ENCODE data around the gene CAB39. TPM values are rescaled to one million over a fixed set of nuclear protein-coding genes. Genes with fewer than 3 reads are reported as not detected.
A peak's percentile ranks its signal among the peaks of the same experiment; 100 is the strongest.

The CAB39 gene
- total and polyA plus RNA-seq, 2 donors (not counting 3 experiments of a cell fraction or from before 2014, with no cell fraction given) = 25.7 to 53.7 TPM

DNA sequence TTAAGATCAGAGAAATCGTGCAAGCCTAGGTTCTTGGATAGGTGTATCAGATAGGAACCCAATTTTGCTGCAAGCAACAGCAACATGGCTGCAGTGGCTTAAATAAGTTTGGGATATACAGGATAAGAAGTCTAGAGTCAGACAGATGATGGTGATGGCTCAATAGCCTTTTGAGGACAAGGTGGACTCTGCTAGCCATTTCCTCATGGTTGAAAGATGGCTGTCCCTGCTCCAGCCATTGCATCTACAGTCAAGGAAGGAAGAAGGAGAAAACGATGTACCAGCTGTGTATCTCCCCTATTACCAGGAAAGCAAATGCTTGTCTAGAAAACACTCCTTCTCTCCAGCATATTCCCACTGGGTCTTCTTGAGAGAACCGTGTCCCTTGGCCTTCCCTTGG lies 30.1 kb upstream of the CAB39 start:
- H3K9me1 ChIP-seq (replicated peaks; ENCODE audit: control insufficient read depth, extremely low read depth, insufficient read depth, low read length) = no peaks in the 10 kb centered on the region
- peaks cover 9% of the 10 kb centered on the region for H3K4me1 ChIP-seq (ENCODE audit: control insufficient read depth, extremely low read depth, insufficient read depth, low read length)
- FAIRE-seq (no peak), DNase-seq (ENCODE audit: low read depth, low spot score) (no peak)
- TF ChIP-seq, protein P1, sequence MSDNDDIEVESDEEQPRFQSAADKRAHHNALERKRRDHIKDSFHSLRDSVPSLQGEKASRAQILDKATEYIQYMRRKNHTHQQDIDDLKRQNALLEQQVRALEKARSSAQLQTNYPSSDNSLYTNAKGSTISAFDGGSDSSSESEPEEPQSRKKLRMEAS (IDR thresholded peaks at IDR 0.05; ENCODE audit: insufficient read depth, insufficient read length) = no peak
- intact Hi-C loops (cut with micrococcal nuclease) (no loop called here), dilution Hi-C loops (cut with MboI; ENCODE audit: extremely low pct_ligation_motif_present, low sequenced_read_pairs) (no loop called here)
- no peaks in the 10 kb centered on the region for H3K36me3 ChIP-seq (ENCODE audit: control insufficient read depth in 2 of 2, extremely low read depth in 1 of 2, insufficient read depth in 2 of 2, low read length in 2 of 2)
- no peak overlapping the region for H3K9ac ChIP-seq (replicated peaks; ENCODE audit: extremely low read depth, insufficient read depth, low read length)
- H3K27ac ChIP-seq (ENCODE audit: insufficient read depth, low read depth, low read length) = no peak overlapping the region
- peaks cover 0 to 2% of the 10 kb centered on the region in 2 experiments for H3K27me3 ChIP-seq (ENCODE audit: control insufficient read depth in 2 of 2, insufficient read depth in 2 of 2, low read length in 2 of 2)
- BruUV-seq (replicated peaks) = no TSS peak
- no peak overlapping the region for H3K4me2 ChIP-seq (ENCODE audit: insufficient read depth, low read length)
- no peaks in the 10 kb centered on the region for H3K9me3 ChIP-seq (replicated peaks; ENCODE audit: control insufficient read depth, insufficient read depth, low read length)
- no peak overlapping the region for H3K4me3 ChIP-seq (replicated peaks in 1 of 3; ENCODE audit: insufficient read depth in 1 of 3, low read depth in 1 of 3, low read length in 3 of 3)
- no peaks in the 10 kb centered on the region for H4K20me1 ChIP-seq (replicated peaks; ENCODE audit: control insufficient read depth, extremely low read depth, insufficient read depth, low read length)
- POLR2A ChIA-PET = no interaction called here
- H3K79me2 ChIP-seq (ENCODE audit: control insufficient read depth, insufficient read depth, low read length) = no peaks in the 10 kb centered on the region
- CTCF ChIA-PET = no interaction called here
- no peak overlapping the region for H2AFZ ChIP-seq (ENCODE audit: low read depth, low read length)

DNA sequence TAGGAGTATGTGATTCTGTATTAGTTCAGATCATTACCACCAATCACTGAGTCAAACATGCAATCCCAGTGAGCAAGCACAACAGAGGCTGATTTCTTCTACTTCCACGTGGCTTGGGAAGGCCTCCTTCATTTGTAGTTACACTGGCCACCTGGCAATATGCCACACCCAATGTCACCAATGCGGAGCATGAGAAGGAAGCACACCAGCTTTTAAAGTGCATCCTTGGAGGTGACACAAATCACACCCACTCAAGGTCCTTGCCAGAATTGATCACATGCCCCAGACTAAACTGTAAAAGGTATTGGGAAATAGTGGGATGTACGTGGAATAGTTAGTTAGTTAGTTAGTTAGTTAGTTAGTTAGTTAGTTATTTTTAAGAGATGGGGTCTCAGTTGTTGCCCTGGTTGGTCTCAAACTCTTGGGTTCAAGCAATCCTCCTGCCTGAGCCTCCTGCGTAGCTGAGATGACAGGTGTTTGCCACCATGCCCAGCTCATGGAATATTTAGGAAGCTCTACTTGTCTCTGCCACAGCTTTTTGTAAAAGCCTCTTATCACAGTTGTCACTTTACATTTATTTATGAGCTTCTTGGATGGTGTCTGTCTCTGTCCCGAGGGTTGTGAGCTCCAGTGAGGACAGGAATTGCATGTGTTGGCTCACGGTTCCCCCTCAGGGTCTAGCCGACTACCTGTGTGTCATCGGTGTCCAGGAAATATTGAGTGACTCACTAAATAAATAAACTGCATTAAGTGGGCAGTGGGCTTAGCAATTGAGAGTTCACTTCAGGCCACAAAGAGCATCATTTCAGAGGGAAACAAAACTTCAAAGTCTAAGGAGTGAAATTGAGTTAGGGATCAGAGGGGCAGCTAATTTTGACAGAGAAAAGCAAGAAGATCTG lies 28.1 kb upstream of the CAB39 start:
- ChIA-PET POLR2A (no interaction called here), CTCF (interaction anchor here (0.9 to 2.8 kb wide), 6 partner anchors 10 to 883 kb away, joined by 3 to 13 read pairs (median 3); no protein-coding TSS in a partner anchor)
- peaks cover 0 to 2% of the 10 kb centered on the region in 2 experiments for H3K27me3 ChIP-seq (ENCODE audit: control insufficient read depth in 2 of 2, insufficient read depth in 2 of 2, low read length in 2 of 2)
- peaks cover 9% of the 10 kb centered on the region for H3K4me1 ChIP-seq (ENCODE audit: control insufficient read depth, extremely low read depth, insufficient read depth, low read length)
- TF ChIP-seq MYC (IDR thresholded peaks at IDR 0.05; ENCODE audit: low read depth, low read length) = no peak
- peak; percentile 82 for TF ChIP-seq FOS (IDR thresholded peaks at IDR 0.05; ENCODE audit: borderline replicate concordance, insufficient read depth, low read length)
- intact Hi-C loops (cut with micrococcal nuclease) (no loop called here), dilution Hi-C loops (cut with MboI; ENCODE audit: extremely low pct_ligation_motif_present, low sequenced_read_pairs) (no loop called here)
- H3K9ac ChIP-seq (replicated peaks; ENCODE audit: extremely low read depth, insufficient read depth, low read length) = no peak overlapping the region
- BruUV-seq (replicated peaks) = no TSS peak
- no peak overlapping the region for H3K27ac ChIP-seq (ENCODE audit: insufficient read depth, low read depth, low read length)
- peak overlapping the region; percentile 23 for H3K4me2 ChIP-seq (ENCODE audit: insufficient read depth, low read length)
- peak; percentile 55 for FAIRE-seq
- DNase-seq (ENCODE audit: low read depth, low spot score) = peak; percentile 41
- H3K9me3 ChIP-seq (replicated peaks; ENCODE audit: control insufficient read depth, insufficient read depth, low read length) = no peaks in the 10 kb centered on the region
- H2AFZ ChIP-seq (ENCODE audit: low read depth, low read length) = no peak overlapping the region
- H4K20me1 ChIP-seq (replicated peaks; ENCODE audit: control insufficient read depth, extremely low read depth, insufficient read depth, low read length) = no peaks in the 10 kb centered on the region
- H3K9me1 ChIP-seq (replicated peaks; ENCODE audit: control insufficient read depth, extremely low read depth, insufficient read depth, low read length) = no peaks in the 10 kb centered on the region
- H3K4me3 ChIP-seq (replicated peaks in 1 of 3; ENCODE audit: insufficient read depth in 1 of 3, low read depth in 1 of 3, low read length in 3 of 3) = no peak overlapping the region
- no peaks in the 10 kb centered on the region for H3K79me2 ChIP-seq (ENCODE audit: control insufficient read depth, insufficient read depth, low read length)
- H3K36me3 ChIP-seq (ENCODE audit: control insufficient read depth in 2 of 2, extremely low read depth in 1 of 2, insufficient read depth in 2 of 2, low read length in 2 of 2) = no peaks in the 10 kb centered on the region

Measured in endothelial cell of umbilical vein (primary cell).